Endodermal cell (in vitro differentiated cells): ENCODE measurements around the gene CHD6. TPM values are rescaled to one million over a fixed set of nuclear protein-coding genes. Genes with fewer than 3 reads are reported as not detected.

Experiments
- DNase-seq: peaks from one replicate; pipeline ENCODE4 v3.0.0-alpha.2; 2017
- H3K27ac ChIP-seq: 2 replicates; pipeline ENCODE4 v1.5.1; 2013; ENCODE audit warnings: mild to moderate bottlenecking, low read depth, low read length, moderate library complexity
- H3K27me3 ChIP-seq: 2 replicates; pipeline ENCODE4 v1.6.1; 2013; ENCODE audit warnings: mild to moderate bottlenecking, low read length, moderate library complexity; ENCODE audit not compliant: insufficient read depth, control insufficient read depth, poor library complexity, severe bottlenecking
- H3K36me3 ChIP-seq: 2 replicates; pipeline ENCODE4 v1.7.0; 2013; ENCODE audit warnings: mild to moderate bottlenecking, low read length, moderate library complexity; ENCODE audit not compliant: control insufficient read depth, insufficient read depth
- H3K4me1 ChIP-seq: one replicate; pipeline ENCODE4 v1.7.0; 2013; ENCODE audit warnings: low read length; ENCODE audit not compliant: control insufficient read depth, insufficient read depth
- H3K4me3 ChIP-seq: 2 replicates; pipeline ENCODE4 v1.5.1; 2013; ENCODE audit warnings: mild to moderate bottlenecking, low read length, moderate library complexity
- H3K9ac ChIP-seq: 2 replicates; pipeline ENCODE4 v1.6.1; 2013; ENCODE audit warnings: mild to moderate bottlenecking, low read length, moderate library complexity; ENCODE audit not compliant: poor library complexity, severe bottlenecking; ENCODE audit errors: extremely low read depth
- H3K9me3 ChIP-seq: 2 replicates; pipeline ENCODE4 v1.6.1; 2013; ENCODE audit warnings: mild to moderate bottlenecking, low read length, moderate library complexity; ENCODE audit not compliant: control insufficient read depth
- H3K27ac Mint-ChIP-seq: 2 replicates; pipeline ENCODE4 v1.8.0; 2020; ENCODE audit warnings: mixed read lengths
- H3K27me3 Mint-ChIP-seq: 2 replicates; pipeline ENCODE4 v1.8.0; 2021; ENCODE audit warnings: mild to moderate bottlenecking, mixed read lengths; ENCODE audit not compliant: insufficient read depth
- H3K36me3 Mint-ChIP-seq: 2 replicates; pipeline ENCODE4 v1.8.0; 2020; ENCODE audit warnings: low read depth, mixed read lengths
- H3K4me1 Mint-ChIP-seq: 2 replicates; pipeline ENCODE4 v1.8.0; 2020; ENCODE audit warnings: mixed read lengths
- H3K4me3 Mint-ChIP-seq: 2 replicates; pipeline ENCODE4 v1.8.0; 2020; ENCODE audit warnings: mild to moderate bottlenecking, moderate library complexity, mixed read lengths
- H3K9me3 Mint-ChIP-seq: 2 replicates; pipeline ENCODE4 v1.8.0; 2020; ENCODE audit warnings: mild to moderate bottlenecking, mixed read lengths
- CTCF ChIP-seq: fragments of 200-600 bp; sonication (generic); conservative IDR thresholded peaks from 2 replicates; pipeline ENCODE4 v1.5.0; 2021; ENCODE audit warnings: antibody characterized with exemption, mild to moderate bottlenecking
- WGBS, 2 experiments: methylation state at CpG; one replicate each; pipeline versions ENCODE4 v1.1.5 to v1.1.7; 2013; ENCODE audit warnings: missing lambda C conversion rate in 2 of 2, mixed read lengths in 1 of 2; ENCODE audit not compliant: insufficient coverage in 1 of 2, insufficient read length in 1 of 2; 5-methylcytosine and 5-hydroxymethylcytosine counted together
- total RNA-seq, 2 donors: library from RNA; stranded (reverse); fragmentation: NEBNext Ultra II Directional in 1 of 2; extraction: Animal tissue kit (Norgen Biotek cat#: 25700) in 1 of 2; gene quantifications; 2 replicates in 1 of 2; 3 replicates in 1 of 2; pipeline ENCODE4 v1.2.1, GENCODE V29; 2021

Gene CHD6
- total RNA-seq, 2 donors from 2014 or later: 82.5 to 107 TPM

GRCh38 chr20:41574802-41575389 is 43.3 kb downstream of the CHD6 start:
- DNase-seq: no peak
- H3K4me1 ChIP-seq: no peaks in the 10 kb centered on the region
- TF ChIP-seq CTCF: no peak
- Mint-ChIP-seq H3K4me1 (peaks cover 43% of the 10 kb centered on the region), H3K9me3 (peaks cover 1% of the 10 kb centered on the region), H3K36me3 (peaks cover 5% of the 10 kb centered on the region), H3K27me3 (no peaks in the 10 kb centered on the region), H3K4me3 (no peak overlapping the region), H3K27ac (no peak overlapping the region)
- no peaks in the 10 kb centered on the region for H3K36me3 ChIP-seq
- H3K27ac ChIP-seq: no peak overlapping the region
- H3K9ac ChIP-seq: no peak overlapping the region
- no peaks in the 10 kb centered on the region for H3K27me3 ChIP-seq
- WGBS, 2 experiments: 93 to 96% methylated on average over 4 to 7 of the region's 7 CpGs
- peaks cover 16% of the 10 kb centered on the region for H3K9me3 ChIP-seq
- no peak overlapping the region for H3K4me3 ChIP-seq

GRCh38 chr20:41573955-41574354 is 44.2 kb downstream of the CHD6 start:
- WGBS, 2 experiments: 75 to 87% methylated on average over 1 to 2 of the region's 2 CpGs

GRCh38 chr20:41572010-41572572 is 46.1 kb downstream of the CHD6 start:
- no peaks in the 10 kb centered on the region for H3K27me3 Mint-ChIP-seq
- no peak for TF ChIP-seq CTCF
- Histone ChIP-seq H3K27me3 (no peaks in the 10 kb centered on the region), H3K4me1 (no peaks in the 10 kb centered on the region), H3K4me3 (no peak overlapping the region), H3K27ac (no peak overlapping the region), H3K9ac (no peak overlapping the region), H3K36me3 (peaks cover 3% of the 10 kb centered on the region), H3K9me3 (peaks cover 16% of the 10 kb centered on the region)
- H3K4me1 Mint-ChIP-seq: peaks cover 38% of the 10 kb centered on the region
- DNase-seq: no peak
- no peak overlapping the region for H3K4me3 Mint-ChIP-seq
- peaks cover 1% of the 10 kb centered on the region for H3K9me3 Mint-ChIP-seq
- H3K27ac Mint-ChIP-seq: no peak overlapping the region
- H3K36me3 Mint-ChIP-seq: peaks cover 6% of the 10 kb centered on the region
- 91 to 100% methylated on average over 1 to 3 of the region's 3 CpGs for WGBS, 2 experiments

More at GRCh38 chr20:41573955-41574354, 44.2 kb downstream of the CHD6 start:
- Histone ChIP-seq H3K9ac (no peak overlapping the region), H3K9me3 (peaks cover 16% of the 10 kb centered on the region), H3K27ac (no peak overlapping the region), H3K4me3 (no peak overlapping the region), H3K27me3 (no peaks in the 10 kb centered on the region), H3K4me1 (no peaks in the 10 kb centered on the region), H3K36me3 (no peaks in the 10 kb centered on the region)
- no peak for DNase-seq
- peaks cover 46% of the 10 kb centered on the region for H3K4me1 Mint-ChIP-seq
- peaks cover 1% of the 10 kb centered on the region for H3K9me3 Mint-ChIP-seq
- H3K27ac Mint-ChIP-seq: no peak overlapping the region
- H3K4me3 Mint-ChIP-seq: no peak overlapping the region
- no peaks in the 10 kb centered on the region for H3K27me3 Mint-ChIP-seq
- TF ChIP-seq CTCF: no peak
- H3K36me3 Mint-ChIP-seq: peaks cover 5% of the 10 kb centered on the region
